Measurements from ENCODE around the gene SLCO1A2.

- TF ChIP-seq TAF1 (IDR thresholded peaks at IDR 0.05; ENCODE audit: low read depth, low read length) (no peak), CTCF (IDR thresholded peaks at IDR 0.05; ENCODE audit: control extremely low read depth in 1 of 3, insufficient read depth in 1 of 3, low read depth in 1 of 3, low read length in 3 of 3) (no peak), RXRA (IDR thresholded peaks at IDR 0.05; ENCODE audit: insufficient read depth, low read depth, low read length) (no peak), POLR2AphosphoS5 (IDR thresholded peaks at IDR 0.05; ENCODE audit: low read depth, low read length) (no peak), TCF12 (IDR thresholded peaks at IDR 0.05; ENCODE audit: low read depth, low read length) (no peak), ZNF274 (IDR thresholded peaks at IDR 0.05; ENCODE audit: borderline replicate concordance, extremely low read depth, low read length) (no peak), CEBPB (IDR thresholded peaks at IDR 0.05; ENCODE audit: low read depth, low read length) (no peak), PHF8 (conservative IDR thresholded peaks at IDR 0.05; ENCODE audit: low read depth, low read length) (no peak)
Measured at GRCh38 chr12:21339921-21340320, 5.2 kb upstream of the SLCO1A2 start.

All from H1 (cell line).